Panc1 (cell line): ENCODE data around the gene KRTAP12-2. TPM values are rescaled to one million over a fixed set of nuclear protein-coding genes. Genes with fewer than 3 reads are reported as not detected.
"Not testable (repeated sequence)": the region's sequence is repeated elsewhere in the genome, so short reads cannot be mapped to it uniquely, and the experiment has no call there.

Experiments
- ATAC-seq: fragments of 200-7000 bp; cut with Tn5 transposase; 2 replicates; pipeline ENCODE4 v1.9.1; 2020; ENCODE audit warnings: mild to moderate bottlenecking, moderate library complexity
- BruUV-seq: library from RNA; stranded (reverse); fragments of 400-500 nt; replicated peaks from 2 replicates; lab custom pipeline; 2021; lab: Mats Ljungman, UMichigan
- CTCF ChIA-PET: fragments of 300-600 bp; sonication (Branson Sonifier 250); formaldehyde crosslinking; loops from one replicate; lab custom pipeline; 2022; ENCODE audit warnings: antibody characterized with exemption; lab: Charles Lee
- POLR2A ChIA-PET: fragments of 300-600 bp; sonication (Branson Sonifier 250); formaldehyde crosslinking; loops from one replicate; lab custom pipeline; 2022; ENCODE audit warnings: antibody characterized with exemption; lab: Charles Lee
- DNase-seq: peaks from one replicate; pipeline ENCODE4 v3.0.0-alpha.2; 2010; ENCODE audit warnings: low read depth, low spot score
- H3K27ac ChIP-seq: 2 replicates; pipeline ENCODE4 v1.5.1; 2011; ENCODE audit warnings: mild to moderate bottlenecking, low read length, inconsistent platforms
- H3K27me3 ChIP-seq: fragments of 200-500 bp; sonication (Bioruptor generic); 2 replicates; pipeline ENCODE4 v1.6.0; 2014; ENCODE audit warnings: low read length, inconsistent platforms; ENCODE audit not compliant: control insufficient read depth, insufficient read depth
- H3K36me3 ChIP-seq: fragments of 200-500 bp; sonication (Bioruptor generic); 2 replicates; pipeline ENCODE4 v1.5.1; 2014; ENCODE audit warnings: inconsistent platforms, mild to moderate bottlenecking, low read length, moderate library complexity; ENCODE audit not compliant: control insufficient read depth, insufficient read depth
- H3K4me1 ChIP-seq: 2 replicates; pipeline ENCODE4 v1.5.1; 2011; ENCODE audit warnings: inconsistent platforms, mild to moderate bottlenecking, low read length, moderate library complexity; ENCODE audit not compliant: control insufficient read depth, insufficient read depth
- H3K4me3 ChIP-seq, 2 experiments: 2 replicates each; pipeline ENCODE4 v1.5.1; 2011 to 2012; ENCODE audit warnings: low read depth in 2 of 2, low read length in 2 of 2, mild to moderate bottlenecking in 2 of 2, inconsistent platforms in 1 of 2, moderate library complexity in 1 of 2
- H3K9me3 ChIP-seq: fragments of 200-500 bp; sonication (Bioruptor generic); 2 replicates; pipeline ENCODE4 v1.5.1; 2014; ENCODE audit warnings: low read depth, mild to moderate bottlenecking, inconsistent platforms, low read length, moderate library complexity; ENCODE audit not compliant: control insufficient read depth, insufficient read depth
- CTCF ChIP-seq: fragments of 450-650 bp; IDR thresholded peaks from 2 replicates; pipeline ENCODE4 v1.5.1; 2017; ENCODE audit warnings: mild to moderate bottlenecking
- POLR2AphosphoS5 ChIP-seq: IDR thresholded peaks from 2 replicates; pipeline ENCODE4 v1.6.1; 2012; ENCODE audit warnings: mild to moderate bottlenecking, low read depth, low read length, moderate library complexity
- REST ChIP-seq, 2 experiments: IDR thresholded peaks; 2 replicates each; pipeline ENCODE4 v1.6.1; 2011 to 2012; ENCODE audit warnings: low read depth in 2 of 2, control low read depth in 1 of 2, low read length in 1 of 2, mild to moderate bottlenecking in 1 of 2, moderate library complexity in 1 of 2; ENCODE audit not compliant: insufficient read depth in 1 of 2
- SIN3A ChIP-seq: IDR thresholded peaks from 2 replicates; pipeline ENCODE4 v1.6.1; 2012; ENCODE audit warnings: low read depth, mild to moderate bottlenecking, low read length, moderate library complexity, borderline replicate concordance; ENCODE audit not compliant: insufficient read depth
- TCF7L2 ChIP-seq: IDR thresholded peaks from 2 replicates; pipeline ENCODE4 v1.6.1; 2011; ENCODE audit warnings: mild to moderate bottlenecking, low read depth, low read length, inconsistent platforms
- in situ Hi-C: cut with HindIII; loops from 2 replicates; pipeline ENCODE4 v1.10.0; 2016; ENCODE audit warnings: low sequenced_read_pairs, low pct_unique_long_range_greater_than_20kb
- intact Hi-C: fragments of 100-400 bp; cut with micrococcal nuclease; formaldehyde crosslinking; loops from one replicate; pipeline ENCODE4 v1.10.0; 2022; ENCODE audit not compliant: unreplicated experiment
- total RNA-seq: library from RNA; stranded (reverse); gene quantifications from one replicate; pipeline ENCODE4 v1.2.1, GENCODE V29; 2021; ENCODE audit not compliant: unreplicated experiment

The KRTAP12-2 gene
- total RNA-seq, 1 experiment from 2014 or later: not detected

DNA sequence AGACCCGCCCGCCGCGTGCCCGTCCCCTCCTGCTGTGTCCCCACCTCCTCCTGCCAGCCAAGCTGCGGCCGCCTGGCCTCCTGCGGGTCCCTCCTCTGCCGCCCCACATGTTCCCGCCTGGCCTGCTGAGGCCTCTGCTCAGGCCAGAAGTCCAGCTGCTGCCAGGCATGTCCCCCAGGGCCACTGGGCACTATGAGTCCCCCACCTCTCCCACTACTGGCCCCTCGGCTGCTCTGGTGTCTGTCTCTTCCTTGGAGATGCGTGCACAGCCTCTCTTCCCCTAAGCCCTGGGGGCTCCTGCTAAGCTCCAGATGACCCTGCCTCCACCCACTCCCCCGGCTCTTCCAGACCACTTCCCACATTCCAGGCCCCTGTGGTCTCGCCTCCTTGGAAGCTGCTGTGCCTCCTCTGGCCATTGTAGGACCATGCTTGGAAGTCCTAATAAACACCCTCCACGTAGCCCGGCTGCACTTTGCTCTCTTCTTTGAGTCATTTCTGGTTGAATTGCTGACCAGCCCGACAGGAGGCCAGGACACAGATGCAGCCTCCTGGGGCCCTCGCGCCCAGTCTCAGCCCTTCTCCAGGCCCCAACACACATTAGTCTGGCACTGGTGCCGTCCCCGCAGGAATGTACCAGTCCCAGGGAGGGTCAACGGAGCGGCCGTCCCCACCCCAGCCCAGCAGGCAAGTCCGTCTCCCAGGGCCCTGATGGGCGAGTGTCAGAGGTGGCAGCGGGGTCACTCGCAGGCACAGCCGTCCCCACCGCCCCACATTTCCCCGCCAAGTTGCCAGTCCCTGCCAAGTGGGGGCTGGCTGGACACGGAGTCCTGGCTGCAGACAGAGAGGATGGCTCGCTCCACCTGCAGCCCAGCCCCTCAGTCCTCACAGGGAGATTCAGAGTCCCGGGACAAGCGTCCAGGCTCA, 31.3 kb upstream of the KRTAP12-2 start:
- no peak overlapping the region for H3K4me3 ChIP-seq
- H3K4me1 ChIP-seq: no peaks in the 10 kb centered on the region
- TF ChIP-seq POLR2AphosphoS5: no peak
- TF ChIP-seq CTCF: no peak
- no peak for TF ChIP-seq TCF7L2
- intact Hi-C loops: no loop called here
- H3K36me3 ChIP-seq: no peaks in the 10 kb centered on the region
- no TSS peak for BruUV-seq
- no peaks in the 10 kb centered on the region; the same call in 1 of the 2 replicates for H3K9me3 ChIP-seq
- H3K27ac ChIP-seq: no peak overlapping the region
- DNase-seq (no peak), ATAC-seq (0 out of 2 replicates have a peak, but pooled peaks have one; percentile 14)
- in situ Hi-C loops: no loop called here
- ChIA-PET CTCF (no interaction called here), POLR2A (no interaction called here)
- H3K27me3 ChIP-seq: no peaks in the 10 kb centered on the region

- in situ Hi-C loops, H3K9me3 ChIP-seq, CTCF ChIA-PET, BruUV-seq, H3K27ac ChIP-seq, intact Hi-C loops, POLR2A ChIA-PET, H3K27me3 ChIP-seq, DNase-seq, H3K4me3 ChIP-seq, H3K4me1 ChIP-seq, H3K36me3 ChIP-seq: not testable (repeated sequence)
- ATAC-seq: 0 out of 2 replicates have a peak, but pooled peaks have one; percentile 10
Observed at GRCh38 chr21:44697172-44697810, 30.6 kb upstream of the KRTAP12-2 start, which contains the start of gene KRTAP10-12. KRTAP10-12 (plus strand) TSS chr21:44697172; CDS start chr21:44697202, 30 bp downstream.

DNA sequence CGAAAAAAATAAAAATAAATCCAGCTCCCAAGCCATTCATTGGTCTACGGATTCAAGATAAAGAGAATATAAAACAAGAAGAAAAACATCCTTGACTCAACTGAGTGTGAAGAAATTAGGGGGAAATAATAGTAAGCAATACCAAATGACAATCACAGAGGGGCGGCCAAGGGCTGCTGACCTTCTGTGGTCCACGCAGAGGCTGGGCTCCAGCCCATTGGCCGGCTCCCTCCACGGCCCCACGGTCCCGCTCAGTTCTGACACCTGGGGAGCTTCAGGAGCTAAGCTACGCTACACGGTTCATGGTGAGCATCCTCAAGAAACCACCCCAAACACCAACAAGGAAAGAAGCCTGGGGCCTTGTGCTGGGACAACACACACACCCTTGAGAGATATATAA, 29.8 kb upstream of the KRTAP12-2 start:
- Histone ChIP-seq H3K36me3 (no peaks in the 10 kb centered on the region), H3K4me1 (no peaks in the 10 kb centered on the region), H3K4me3 (no peak overlapping the region), H3K9me3 (peaks cover 4% of the 10 kb centered on the region; the same call in 1 of the 2 replicates), H3K27ac (no peak overlapping the region), H3K27me3 (no peaks in the 10 kb centered on the region)
- in situ Hi-C loops: no loop called here
- DNase-seq (no peak), ATAC-seq (no peak)
- no peak for TF ChIP-seq POLR2AphosphoS5
- no peak for TF ChIP-seq CTCF
- no peak for TF ChIP-seq REST (IDR thresholded peaks at IDR 0.05; ENCODE audit: insufficient read depth in 1 of 2, low read depth in 2 of 2, low read length in 1 of 2)
- no peak for TF ChIP-seq TCF7L2
- TF ChIP-seq SIN3A: no peak
- intact Hi-C loops: no loop called here
- CTCF ChIA-PET: interaction anchor here (0.7 kb wide), 1 partner anchor 96 kb away, joined by 9 read pairs; no protein-coding TSS in a partner anchor
- POLR2A ChIA-PET: interaction anchor here (0.6 kb wide), 1 partner anchor 11 kb away, joined by 3 read pairs; no protein-coding TSS in a partner anchor
- no TSS peak for BruUV-seq
